ENCODE data around the gene PIP4K2A.
"Not testable (repeated sequence)": the region's sequence is repeated elsewhere in the genome, so short reads cannot be mapped to it uniquely, and the experiment has no call there.

DNA sequence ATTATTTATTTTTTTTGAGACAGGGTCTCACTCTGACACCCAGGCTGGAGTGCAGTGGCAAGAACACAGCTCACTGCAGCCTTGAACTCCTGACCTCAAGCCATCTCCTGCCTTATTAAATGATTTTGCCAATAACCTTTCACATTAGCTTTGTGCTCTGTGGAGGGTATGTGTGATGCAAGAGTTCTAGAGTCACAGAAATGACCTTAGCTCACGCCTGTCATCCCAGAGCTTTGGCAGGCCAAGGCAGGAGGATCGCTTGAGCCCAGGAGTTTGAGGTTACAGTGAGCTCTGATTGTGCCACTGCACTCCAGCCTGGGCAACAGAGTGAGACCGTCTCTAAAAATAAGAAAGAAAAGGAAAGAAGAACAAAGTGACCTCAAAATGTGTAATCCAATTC is 4.3 kb upstream of the PIP4K2A start:
- TF ChIP-seq POLR2A (IDR thresholded peaks at IDR 0.05): not testable (repeated sequence)
- TF ChIP-seq, protein P1, sequence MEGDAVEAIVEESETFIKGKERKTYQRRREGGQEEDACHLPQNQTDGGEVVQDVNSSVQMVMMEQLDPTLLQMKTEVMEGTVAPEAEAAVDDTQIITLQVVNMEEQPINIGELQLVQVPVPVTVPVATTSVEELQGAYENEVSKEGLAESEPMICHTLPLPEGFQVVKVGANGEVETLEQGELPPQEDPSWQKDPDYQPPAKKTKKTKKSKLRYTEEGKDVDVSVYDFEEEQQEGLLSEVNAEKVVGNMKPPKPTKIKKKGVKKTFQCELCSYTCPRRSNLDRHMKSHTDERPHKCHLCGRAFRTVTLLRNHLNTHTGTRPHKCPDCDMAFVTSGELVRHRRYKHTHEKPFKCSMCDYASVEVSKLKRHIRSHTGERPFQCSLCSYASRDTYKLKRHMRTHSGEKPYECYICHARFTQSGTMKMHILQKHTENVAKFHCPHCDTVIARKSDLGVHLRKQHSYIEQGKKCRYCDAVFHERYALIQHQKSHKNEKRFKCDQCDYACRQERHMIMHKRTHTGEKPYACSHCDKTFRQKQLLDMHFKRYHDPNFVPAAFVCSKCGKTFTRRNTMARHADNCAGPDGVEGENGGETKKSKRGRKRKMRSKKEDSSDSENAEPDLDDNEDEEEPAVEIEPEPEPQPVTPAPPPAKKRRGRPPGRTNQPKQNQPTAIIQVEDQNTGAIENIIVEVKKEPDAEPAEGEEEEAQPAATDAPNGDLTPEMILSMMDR (IDR thresholded peaks at IDR 0.05): not testable (repeated sequence)
